HepG2 (cell line): ENCODE measurements around the gene RNF40. TPM values are rescaled to one million over a fixed set of nuclear protein-coding genes. Genes with fewer than 3 reads are reported as not detected.

Experiments used
- ARHGAP35 ChIP-seq: sonication (generic); formaldehyde crosslinking; IDR thresholded peaks from 2 replicates; pipeline ENCODE4 v1.9.0; 2022; ENCODE audit warnings: mild to moderate bottlenecking, inconsistent platforms, moderate library complexity, missing genetic modification reagents, borderline replicate concordance
- CEBPZ ChIP-seq: IDR thresholded peaks from 2 replicates; pipeline ENCODE4 v1.6.1; 2012; ENCODE audit warnings: low read length, improper control_type of control experiment
- DNMT3B ChIP-seq: conservative IDR thresholded peaks from 2 replicates; pipeline ENCODE4 v1.6.1; 2016; ENCODE audit warnings: missing biosample characterization, control low read depth
- DPF2 ChIP-seq: sonication (generic); formaldehyde crosslinking; IDR thresholded peaks from 2 replicates; pipeline ENCODE4 v1.4.0; 2020; ENCODE audit warnings: mild to moderate bottlenecking, low read depth, missing genetic modification reagents, borderline replicate concordance
- GMEB1 ChIP-seq: sonication (generic); formaldehyde crosslinking; IDR thresholded peaks from 2 replicates; pipeline ENCODE4 v1.5.1; 2020; ENCODE audit warnings: missing genetic modification reagents, mild to moderate bottlenecking, borderline replicate concordance
- KIAA2018 ChIP-seq: sonication (generic); formaldehyde crosslinking; IDR thresholded peaks from 2 replicates; pipeline ENCODE4 v1.5.0; 2020; ENCODE audit warnings: mild to moderate bottlenecking, missing genetic modification reagents, borderline replicate concordance
- PAX8 ChIP-seq: sonication (generic); formaldehyde crosslinking; IDR thresholded peaks from 2 replicates; pipeline ENCODE4 v1.8.0; 2022; ENCODE audit warnings: mild to moderate bottlenecking, missing genetic modification reagents, borderline replicate concordance
- SP4 ChIP-seq: sonication (generic); formaldehyde crosslinking; IDR thresholded peaks from 2 replicates; pipeline ENCODE4 v1.8.1; 2023; ENCODE audit warnings: mild to moderate bottlenecking, missing genetic modification reagents
- ZBTB42 ChIP-seq: sonication (generic); formaldehyde crosslinking; IDR thresholded peaks from 2 replicates; pipeline ENCODE4 v1.5.0; 2020; ENCODE audit warnings: mild to moderate bottlenecking, missing genetic modification reagents
- ZFP36L2 ChIP-seq: sonication (generic); formaldehyde crosslinking; IDR thresholded peaks from 2 replicates; pipeline ENCODE4 v1.4.0; 2020; ENCODE audit warnings: missing genetic modification reagents
- ZNF282 ChIP-seq: fragments of 450-650 bp; IDR thresholded peaks from 2 replicates; pipeline ENCODE4 v1.6.1; 2018; ENCODE audit not compliant: partially characterized antibody
- ZNF383 ChIP-seq: sonication (generic); formaldehyde crosslinking; IDR thresholded peaks from 2 replicates; pipeline ENCODE4 v1.4.0; 2020; ENCODE audit warnings: missing genetic modification reagents, mild to moderate bottlenecking, borderline replicate concordance
- polyA plus RNA-seq, 8 experiments: library from polyadenylated mRNA; depleted of rRNA in 3 of 8; stranded (reverse) in 7 of 8; unstranded in 1 of 8; fragments of >200 nt; fragmentation: Illumina TruSeq in 4 of 8; extraction: Trizol in 4 of 8; gene quantifications; 2 replicates each; pipeline versions ENCODE4 v1.2.1 to v1.2.3, GENCODE V29; 2011 to 2016; ENCODE audit warnings: low read depth in 4 of 8, missing spikeins in 1 of 8, mixed read lengths in 1 of 8; ENCODE audit not compliant: insufficient read depth in 1 of 8
- total RNA-seq, 5 experiments: library from RNA; depleted of rRNA; stranded (reverse); fragments of >200 nt; fragmentation: Illumina TruSeq; extraction: Trizol; gene quantifications; 2 replicates each; pipeline ENCODE4 v1.2.3, GENCODE V29; 2016; ENCODE audit warnings: low read depth in 1 of 5

Gene RNF40
- total and polyA plus RNA-seq, 2 of the 13 experiments (the other 11 are each of a cell fraction or from before 2014, with no cell fraction given), result 84.0 to 85.6 TPM

- TF ChIP-seq KIAA2018 (CRISPR knock-in tag), result no peak
- TF ChIP-seq SP4, result no peak
- TF ChIP-seq ZNF383 (CRISPR knock-in tag), result no peak
- TF ChIP-seq CEBPZ, result no peak
- no peak for TF ChIP-seq DPF2 (CRISPR knock-in tag)
- TF ChIP-seq ZBTB42 (CRISPR knock-in tag), result no peak
- 0 out of 2 replicates have a peak, but pooled peaks have one; percentile 11 for TF ChIP-seq ARHGAP35 (CRISPR knock-in tag)
- TF ChIP-seq PAX8, result no peak
- TF ChIP-seq DNMT3B (CRISPR knock-in tag), result no peak
- no peak for TF ChIP-seq ZNF282
- no peak for TF ChIP-seq GMEB1 (CRISPR knock-in tag)
- TF ChIP-seq ZFP36L2 (CRISPR knock-in tag), result no peak
Observed at GRCh38 chr16:30777591-30778297, 15.6 kb downstream of the RNF40 start (continued).
